SK-N-SH treated with all-trans-retinoic acid at 6 μM for 48 hours (cell line): ENCODE data around the gene ARHGAP33.

Source experiments
- ARNTL ChIP-seq: fragments of 450-650 bp; formaldehyde crosslinking; IDR thresholded peaks from 2 replicates; pipeline ENCODE4 v1.5.0; 2020; ENCODE audit warnings: low read depth, mild to moderate bottlenecking, moderate library complexity, borderline replicate concordance
- CSDC2 ChIP-seq: fragments of 250-450 bp; sonication (Bioruptor Pico); IDR thresholded peaks from 2 replicates; pipeline ENCODE4 v1.5.0; 2020; ENCODE audit warnings: mild to moderate bottlenecking, moderate library complexity
- CSRNP3 ChIP-seq: fragments of 250-450 bp; sonication (Bioruptor Pico); IDR thresholded peaks from 2 replicates; pipeline ENCODE4 v1.5.1; 2021; ENCODE audit warnings: mild to moderate bottlenecking, moderate library complexity
- ISL1 ChIP-seq: fragments of 250-450 bp; sonication (Bioruptor Pico); IDR thresholded peaks from 2 replicates; pipeline ENCODE4 v2.1.2; 2022; ENCODE audit warnings: mild to moderate bottlenecking, moderate library complexity
- OSR1 ChIP-seq: fragments of 250-450 bp; sonication (Bioruptor Pico); IDR thresholded peaks from 2 replicates; pipeline ENCODE4 v1.8.0; 2022; ENCODE audit warnings: moderate library complexity, mild to moderate bottlenecking, inconsistent platforms
- PATZ1 ChIP-seq: fragments of 250-450 bp; sonication (Bioruptor Pico); IDR thresholded peaks from 2 replicates; pipeline ENCODE4 v1.8.0; 2020; ENCODE audit warnings: mild to moderate bottlenecking, moderate library complexity, borderline replicate concordance
- PPARA ChIP-seq: fragments of 250-450 bp; sonication (Bioruptor Pico); IDR thresholded peaks from 2 replicates; pipeline ENCODE4 v1.5.0; 2020; ENCODE audit warnings: mild to moderate bottlenecking, borderline replicate concordance
- RARB ChIP-seq: fragments of 250-450 bp; sonication (Bioruptor Pico); IDR thresholded peaks from 2 replicates; pipeline ENCODE4 v1.8.0; 2021; ENCODE audit warnings: mild to moderate bottlenecking, moderate library complexity
- ZC3H10 ChIP-seq: fragments of 250-450 bp; sonication (Bioruptor Pico); IDR thresholded peaks from 2 replicates; pipeline ENCODE4 v1.5.1; 2021; ENCODE audit warnings: mild to moderate bottlenecking, moderate library complexity
- ZFP3 ChIP-seq: fragments of 250-450 bp; sonication (Bioruptor Pico); IDR thresholded peaks from 2 replicates; pipeline ENCODE4 v1.5.0; 2020; ENCODE audit warnings: mild to moderate bottlenecking, moderate library complexity
- ZFP30 ChIP-seq: fragments of 450-650 bp; formaldehyde crosslinking; IDR thresholded peaks from 2 replicates; pipeline ENCODE4 v1.5.0; 2022; ENCODE audit warnings: mild to moderate bottlenecking, moderate library complexity
- ZNF8 ChIP-seq: fragments of 450-650 bp; formaldehyde crosslinking; IDR thresholded peaks from 2 replicates; pipeline ENCODE4 v1.5.0; 2020; ENCODE audit warnings: mild to moderate bottlenecking, moderate library complexity
- TF ChIP-seq, protein P1 (sequence below): fragments of 250-450 bp; sonication (Bioruptor Pico); IDR thresholded peaks from 2 replicates; pipeline ENCODE4 v1.5.1; 2020; ENCODE audit warnings: low read depth, mild to moderate bottlenecking, moderate library complexity

DNA sequence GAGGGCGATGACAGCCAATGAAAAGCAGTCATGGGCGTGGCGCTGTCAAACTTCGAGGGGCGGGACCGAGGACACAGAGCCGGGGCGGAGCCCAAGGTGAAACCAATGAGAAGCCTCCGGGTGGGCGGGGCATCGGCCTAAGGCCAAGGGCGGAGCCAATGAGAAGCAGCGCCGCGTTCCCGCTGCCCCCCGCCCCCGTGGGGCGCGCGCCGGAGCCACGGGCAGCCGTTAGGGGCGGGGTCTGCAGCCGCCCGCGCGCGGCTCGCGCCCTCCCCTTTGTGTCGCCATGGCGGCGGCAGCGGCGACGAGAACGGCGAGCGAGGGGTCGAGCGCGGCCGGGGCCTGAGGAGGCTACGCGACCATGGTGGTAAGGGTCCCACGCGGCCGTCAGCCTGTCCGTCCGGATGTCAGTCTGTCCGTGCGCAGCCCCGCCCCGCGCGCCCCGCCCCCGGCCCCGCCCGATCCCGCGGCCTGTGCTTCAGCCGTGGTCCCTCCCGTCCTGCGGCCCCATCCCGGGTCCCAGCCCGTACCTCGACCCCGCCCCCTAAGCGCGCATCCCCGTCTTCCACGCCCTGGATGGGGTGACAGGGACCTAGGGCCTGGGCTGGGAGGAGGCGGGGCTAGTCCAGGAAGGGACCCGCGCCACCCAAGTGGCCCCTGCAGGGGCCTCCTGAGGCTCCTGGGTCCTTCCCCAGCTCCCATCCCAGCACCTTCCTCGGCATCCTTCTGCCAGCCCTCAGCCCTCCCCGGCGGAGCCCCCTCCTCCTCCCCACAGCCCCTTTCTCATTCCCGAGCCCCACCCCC, at the start of gene ARHGAP33:
- TF ChIP-seq ZNF8 (CRISPR knock-in tag) (no peak), ZFP30 (CRISPR knock-in tag) (no peak), PATZ1 (CRISPR knock-in tag) (no peak), ZFP3 (CRISPR knock-in tag) (no peak), PPARA (no peak), ZC3H10 (CRISPR knock-in tag) (no peak), RARB (CRISPR knock-in tag) (no peak), CSDC2 (no peak), ARNTL (CRISPR knock-in tag) (no peak), ISL1 (no peak), CSRNP3 (no peak), OSR1 (CRISPR knock-in tag) (no peak)
- TF ChIP-seq, protein P1, sequence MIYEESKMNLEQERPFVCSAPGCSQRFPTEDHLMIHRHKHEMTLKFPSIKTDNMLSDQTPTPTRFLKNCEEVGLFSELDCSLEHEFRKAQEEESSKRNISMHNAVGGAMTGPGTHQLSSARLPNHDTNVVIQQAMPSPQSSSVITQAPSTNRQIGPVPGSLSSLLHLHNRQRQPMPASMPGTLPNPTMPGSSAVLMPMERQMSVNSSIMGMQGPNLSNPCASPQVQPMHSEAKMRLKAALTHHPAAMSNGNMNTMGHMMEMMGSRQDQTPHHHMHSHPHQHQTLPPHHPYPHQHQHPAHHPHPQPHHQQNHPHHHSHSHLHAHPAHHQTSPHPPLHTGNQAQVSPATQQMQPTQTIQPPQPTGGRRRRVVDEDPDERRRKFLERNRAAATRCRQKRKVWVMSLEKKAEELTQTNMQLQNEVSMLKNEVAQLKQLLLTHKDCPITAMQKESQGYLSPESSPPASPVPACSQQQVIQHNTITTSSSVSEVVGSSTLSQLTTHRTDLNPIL (CRISPR knock-in tag): no peak
